Kidney epithelial cell (primary cell): ENCODE measurements around the gene TIFAB. TPM values are rescaled to one million over a fixed set of nuclear protein-coding genes. Genes with fewer than 3 reads are reported as not detected.

Source experiments
- DNase-seq: peaks from one replicate; pipeline ENCODE4 v3.0.0-alpha.2; 2010; ENCODE audit warnings: low read depth
- H3K27me3 ChIP-seq: 2 replicates; pipeline ENCODE4 v1.6.0; 2011; ENCODE audit warnings: low read length; ENCODE audit not compliant: control insufficient read depth, insufficient read depth
- H3K36me3 ChIP-seq: 2 replicates; pipeline ENCODE4 v1.5.1; 2011; ENCODE audit warnings: low read length; ENCODE audit not compliant: control insufficient read depth, insufficient read depth
- H3K4me3 ChIP-seq: 2 replicates; pipeline ENCODE4 v1.5.1; 2011; ENCODE audit warnings: low read depth, mild to moderate bottlenecking, control low read depth, low read length
- CTCF ChIP-seq: IDR thresholded peaks from 2 replicates; pipeline ENCODE4 v1.5.1; 2011; ENCODE audit warnings: mild to moderate bottlenecking, moderate library complexity, low read length, control low read depth, inconsistent platforms; ENCODE audit not compliant: insufficient read depth, poor library complexity, severe bottlenecking
- total RNA-seq: library from RNA; depleted of rRNA; stranded (reverse); fragments of >200 nt; gene quantifications from 2 replicates; pipeline ENCODE4 v1.2.3, GENCODE V29; 2015

TIFAB gene
- total RNA-seq, 1 donor from 2014 or later: not detected

GRCh38 chr5:135433681-135434426, 18.3 kb downstream of the TIFAB start:
- Histone ChIP-seq H3K36me3 (no peaks in the 10 kb centered on the region), H3K27me3 (peaks cover 23% of the 10 kb centered on the region), H3K4me3 (no peak overlapping the region)
- TF ChIP-seq CTCF: no peak
- no peak for DNase-seq

- no peak overlapping the region for H3K4me3 ChIP-seq
- no peak for TF ChIP-seq CTCF
- peaks cover 23% of the 10 kb centered on the region for H3K27me3 ChIP-seq
- no peaks in the 10 kb centered on the region for H3K36me3 ChIP-seq
- no peak for DNase-seq
Measured at GRCh38 chr5:135432113-135432512, 20.0 kb downstream of the TIFAB start.

GRCh38 chr5:135430135-135430437, 22.1 kb downstream of the TIFAB start:
- no peak for DNase-seq
- peaks cover 14% of the 10 kb centered on the region for H3K27me3 ChIP-seq
- TF ChIP-seq CTCF: no peak
- no peaks in the 10 kb centered on the region for H3K36me3 ChIP-seq
- H3K4me3 ChIP-seq: no peak overlapping the region

- TF ChIP-seq CTCF: no peak
- H3K36me3 ChIP-seq: no peaks in the 10 kb centered on the region
- DNase-seq: no peak
- H3K4me3 ChIP-seq: no peak overlapping the region
- H3K27me3 ChIP-seq: peaks cover 9% of the 10 kb centered on the region
Measured at GRCh38 chr5:135429301-135430134, 22.6 kb downstream of the TIFAB start.

GRCh38 chr5:135428586-135428985, 23.6 kb downstream of the TIFAB start:
- no peak for TF ChIP-seq CTCF
- peaks cover 3% of the 10 kb centered on the region for H3K27me3 ChIP-seq
- H3K4me3 ChIP-seq: no peak overlapping the region

More at GRCh38 chr5:135428586-135428985, 23.6 kb downstream of the TIFAB start:
- no peaks in the 10 kb centered on the region for H3K36me3 ChIP-seq
- no peak for DNase-seq
